Measurements from ENCODE around the gene ASB15. TPM values are rescaled to one million over a fixed set of nuclear protein-coding genes. Genes with fewer than 3 reads are reported as not detected.

Gene ASB15
- total and polyA plus RNA-seq, 8 donors, result not detected

DNA sequence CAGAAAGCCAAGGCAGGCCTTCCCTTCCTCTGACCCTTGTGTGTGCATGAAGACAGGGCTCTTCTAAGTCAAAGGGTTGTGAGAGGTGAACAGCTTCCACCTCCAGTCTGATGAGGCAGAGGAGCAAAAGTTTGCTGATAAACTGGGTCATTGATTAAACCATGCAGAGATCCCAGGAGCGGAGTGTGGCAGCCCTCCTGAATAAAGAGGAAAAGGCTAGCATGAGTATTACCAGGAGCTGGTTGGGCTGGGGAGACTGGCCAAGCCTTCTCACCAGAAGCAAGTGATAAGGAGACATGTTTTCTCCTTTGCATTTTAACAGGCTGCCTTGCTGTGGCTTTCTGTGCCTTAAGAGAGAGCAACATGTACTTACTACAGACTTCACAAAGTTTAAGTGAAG is 64.3 kb downstream of the ASB15 start:
- H3K27me3 ChIP-seq, result peaks cover 0 to 5% of the 10 kb centered on the region in 2 donors
- DNase-seq (no peak), ATAC-seq (no peak)
- TF ChIP-seq, protein P1, sequence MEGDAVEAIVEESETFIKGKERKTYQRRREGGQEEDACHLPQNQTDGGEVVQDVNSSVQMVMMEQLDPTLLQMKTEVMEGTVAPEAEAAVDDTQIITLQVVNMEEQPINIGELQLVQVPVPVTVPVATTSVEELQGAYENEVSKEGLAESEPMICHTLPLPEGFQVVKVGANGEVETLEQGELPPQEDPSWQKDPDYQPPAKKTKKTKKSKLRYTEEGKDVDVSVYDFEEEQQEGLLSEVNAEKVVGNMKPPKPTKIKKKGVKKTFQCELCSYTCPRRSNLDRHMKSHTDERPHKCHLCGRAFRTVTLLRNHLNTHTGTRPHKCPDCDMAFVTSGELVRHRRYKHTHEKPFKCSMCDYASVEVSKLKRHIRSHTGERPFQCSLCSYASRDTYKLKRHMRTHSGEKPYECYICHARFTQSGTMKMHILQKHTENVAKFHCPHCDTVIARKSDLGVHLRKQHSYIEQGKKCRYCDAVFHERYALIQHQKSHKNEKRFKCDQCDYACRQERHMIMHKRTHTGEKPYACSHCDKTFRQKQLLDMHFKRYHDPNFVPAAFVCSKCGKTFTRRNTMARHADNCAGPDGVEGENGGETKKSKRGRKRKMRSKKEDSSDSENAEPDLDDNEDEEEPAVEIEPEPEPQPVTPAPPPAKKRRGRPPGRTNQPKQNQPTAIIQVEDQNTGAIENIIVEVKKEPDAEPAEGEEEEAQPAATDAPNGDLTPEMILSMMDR (IDR thresholded peaks at IDR 0.05), result no peak
- H3K36me3 ChIP-seq, result no peaks in the 10 kb centered on the region
- intact Hi-C loops (cut with DNase I), result no loop called here
- H3K27ac ChIP-seq, result no peak overlapping the region
- H3K9me3 ChIP-seq, result no peaks in the 10 kb centered on the region
- H3K4me1 ChIP-seq, result no peaks in the 10 kb centered on the region
- H3K4me3 ChIP-seq, result no peak overlapping the region

DNA sequence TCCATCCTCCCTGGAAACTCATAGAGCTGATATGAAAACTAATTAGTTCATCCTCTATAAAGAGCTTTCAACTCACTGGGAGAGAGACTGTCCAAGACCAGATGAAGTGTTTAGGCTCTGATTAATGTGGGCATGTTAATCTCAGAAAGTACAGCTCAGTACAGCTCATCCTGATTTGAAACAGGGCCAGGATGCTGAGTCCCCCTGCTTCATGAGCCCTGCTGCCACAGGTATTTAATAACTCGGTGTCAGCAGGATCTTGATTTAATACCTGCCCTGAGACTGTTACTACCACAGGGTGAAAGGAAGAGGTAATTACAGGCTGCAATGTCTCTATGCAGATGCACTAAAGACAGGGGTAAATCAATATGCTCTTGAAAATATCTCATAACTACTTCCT is 64.9 kb downstream of the ASB15 start:
- Histone ChIP-seq H3K27me3 (peaks cover 0 to 5% of the 10 kb centered on the region in 2 donors), H3K4me1 (no peaks in the 10 kb centered on the region), H3K9me3 (no peaks in the 10 kb centered on the region), H3K27ac (no peak overlapping the region), H3K4me3 (no peak overlapping the region), H3K36me3 (no peaks in the 10 kb centered on the region)
- ATAC-seq (no peak), DNase-seq (no peak)
- TF ChIP-seq, protein P1 (IDR thresholded peaks at IDR 0.05), result no peak
- intact Hi-C loops (cut with DNase I), result no loop called here

DNA sequence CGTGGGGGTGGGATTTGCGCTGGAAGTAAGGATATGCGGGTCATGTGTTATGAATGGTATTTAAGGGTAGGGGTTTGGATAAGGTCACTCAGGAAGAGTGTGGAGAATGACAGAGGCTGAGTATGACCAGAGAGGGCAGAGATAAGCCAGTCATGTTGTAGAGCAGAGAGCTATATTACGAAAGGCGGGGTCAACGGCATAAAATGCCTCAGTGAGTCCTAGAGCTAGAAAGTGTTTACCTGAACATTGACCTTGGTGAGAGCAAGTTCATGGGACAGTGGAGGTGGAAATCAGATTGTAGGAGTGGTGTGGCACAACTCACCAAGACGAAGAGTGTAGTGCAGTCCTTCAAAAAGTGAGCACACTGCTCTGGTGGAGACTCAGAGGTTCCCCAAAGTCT is 67.9 kb downstream of the ASB15 start:
- intact Hi-C loops (cut with DNase I), result no loop called here
- Histone ChIP-seq H3K36me3 (no peaks in the 10 kb centered on the region), H3K4me1 (no peaks in the 10 kb centered on the region), H3K27ac (no peak overlapping the region), H3K9me3 (no peaks in the 10 kb centered on the region), H3K4me3 (no peak overlapping the region), H3K27me3 (no peaks in the 10 kb centered on the region)
- DNase-seq, result no peak
- TF ChIP-seq, protein P1 (IDR thresholded peaks at IDR 0.05), result no peak
- ATAC-seq, result no peak

DNA sequence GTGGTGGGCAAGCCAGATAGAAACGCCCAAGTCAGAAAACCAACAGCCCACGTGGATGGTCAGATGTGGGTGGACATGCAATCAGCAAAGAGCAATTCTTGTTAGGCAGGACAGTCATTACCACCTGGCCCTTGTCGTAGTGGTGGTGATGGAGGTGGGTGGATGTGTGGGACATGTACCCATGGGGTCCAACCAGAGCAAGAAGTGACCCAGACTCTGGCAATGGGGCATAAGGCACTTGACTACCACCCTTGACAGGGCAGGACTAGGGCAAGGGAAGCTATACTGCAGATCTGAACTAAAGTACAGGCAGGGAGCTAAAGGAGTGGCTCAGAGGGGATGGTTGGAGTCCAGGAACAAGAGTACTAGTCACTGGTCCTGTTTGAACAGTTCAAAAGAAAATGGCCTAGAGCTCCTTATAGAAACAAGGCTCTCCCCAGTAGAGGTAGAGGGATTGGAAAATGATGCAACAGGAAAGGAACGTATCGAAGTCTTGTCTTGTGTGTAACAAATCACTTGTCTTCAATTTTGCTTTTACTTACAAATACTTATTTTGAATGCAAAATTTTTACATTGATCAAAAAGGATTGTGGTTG is 71.6 kb downstream of the ASB15 start:
- Histone ChIP-seq H3K4me3 (no peak overlapping the region), H3K4me1 (peaks cover 0 to 6% of the 10 kb centered on the region in 2 donors), H3K27ac (no peak overlapping the region), H3K27me3 (no peaks in the 10 kb centered on the region), H3K36me3 (no peaks in the 10 kb centered on the region), H3K9me3 (no peaks in the 10 kb centered on the region)
- DNase-seq (no peak), ATAC-seq (no peak)
- TF ChIP-seq, protein P1 (IDR thresholded peaks at IDR 0.05), result no peak
- intact Hi-C loops (cut with DNase I), result no loop called here

DNA sequence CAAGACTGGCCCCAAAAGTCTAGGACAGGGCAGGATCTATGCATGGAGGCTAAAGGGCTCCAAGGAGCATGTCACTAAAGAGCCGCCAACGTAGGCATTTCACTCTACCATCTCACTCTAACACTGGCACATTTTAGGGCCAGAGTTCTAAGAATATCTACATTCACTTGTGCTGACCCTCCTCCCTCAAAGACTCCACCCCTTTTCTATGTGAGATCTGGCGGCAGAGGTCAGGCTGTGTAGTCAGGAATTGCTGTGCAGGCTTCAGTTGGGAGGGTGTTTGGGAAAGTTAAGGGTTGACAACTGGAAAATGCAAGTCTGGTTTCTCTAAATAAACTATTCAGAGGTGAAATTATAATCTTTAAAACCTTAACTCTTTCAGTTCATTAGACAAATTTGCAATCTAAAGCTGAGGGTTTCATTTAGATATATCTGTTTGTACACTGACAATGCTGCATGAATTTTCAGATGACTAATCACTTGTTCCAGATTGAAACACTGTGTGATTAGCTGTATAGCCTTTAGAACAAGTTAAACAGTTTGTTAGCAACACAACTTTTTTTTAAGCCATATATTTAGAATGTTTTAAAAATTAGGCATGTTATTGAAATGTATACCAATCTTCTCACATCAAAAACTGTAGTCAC is 72.3 kb downstream of the ASB15 start:
- Histone ChIP-seq H3K27me3 (no peaks in the 10 kb centered on the region), H3K4me1 (peaks cover 0 to 6% of the 10 kb centered on the region in 2 donors), H3K9me3 (no peaks in the 10 kb centered on the region), H3K27ac (no peak overlapping the region), H3K36me3 (no peaks in the 10 kb centered on the region), H3K4me3 (no peak overlapping the region)
- TF ChIP-seq, protein P1 (IDR thresholded peaks at IDR 0.05), result no peak
- ATAC-seq, result no peak
- intact Hi-C loops (cut with DNase I), result no loop called here
- DNase-seq, result no peak

All from left lung (tissue), 10 donors.